ENCODE results near the gene CERS6. TPM values are rescaled to one million over a fixed set of nuclear protein-coding genes. Genes with fewer than 3 reads are reported as not detected.

The CERS6 gene
- total RNA-seq, 1 donor from 2014 or later, result 30.9 TPM

DNA sequence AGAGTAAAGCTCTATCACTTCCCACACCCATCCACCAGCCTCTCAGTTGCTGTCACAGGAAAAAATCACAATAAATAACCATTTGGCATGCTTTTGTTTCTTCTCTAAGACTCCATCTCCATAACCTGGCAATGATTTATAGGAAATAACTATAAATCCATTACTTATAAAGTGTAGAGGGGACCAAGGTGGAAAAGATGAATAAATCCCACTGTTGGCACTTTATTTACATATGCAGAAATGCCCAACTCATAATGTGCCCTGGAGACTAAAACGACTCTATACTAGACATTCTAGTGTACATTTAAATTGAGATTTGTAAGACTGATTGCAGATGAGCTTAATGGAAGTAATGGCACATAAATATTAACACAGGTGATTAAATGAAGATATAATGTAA is 338.9 kb downstream of the CERS6 start:
- Mint-ChIP-seq H3K4me3 (ENCODE audit: unreplicated experiment) (no peak overlapping the region), H3K4me1 (ENCODE audit: unreplicated experiment) (peaks cover 7% of the 10 kb centered on the region), H3K36me3 (ENCODE audit: unreplicated experiment) (peaks cover 2% of the 10 kb centered on the region), H3K9me3 (ENCODE audit: unreplicated experiment) (no peaks in the 10 kb centered on the region), H3K27ac (ENCODE audit: unreplicated experiment) (no peak overlapping the region), H3K27me3 (ENCODE audit: unreplicated experiment) (no peaks in the 10 kb centered on the region)
- no peak for DNase-seq (ENCODE audit: extremely low spot score, unreplicated experiment)
- TF ChIP-seq, protein P1, sequence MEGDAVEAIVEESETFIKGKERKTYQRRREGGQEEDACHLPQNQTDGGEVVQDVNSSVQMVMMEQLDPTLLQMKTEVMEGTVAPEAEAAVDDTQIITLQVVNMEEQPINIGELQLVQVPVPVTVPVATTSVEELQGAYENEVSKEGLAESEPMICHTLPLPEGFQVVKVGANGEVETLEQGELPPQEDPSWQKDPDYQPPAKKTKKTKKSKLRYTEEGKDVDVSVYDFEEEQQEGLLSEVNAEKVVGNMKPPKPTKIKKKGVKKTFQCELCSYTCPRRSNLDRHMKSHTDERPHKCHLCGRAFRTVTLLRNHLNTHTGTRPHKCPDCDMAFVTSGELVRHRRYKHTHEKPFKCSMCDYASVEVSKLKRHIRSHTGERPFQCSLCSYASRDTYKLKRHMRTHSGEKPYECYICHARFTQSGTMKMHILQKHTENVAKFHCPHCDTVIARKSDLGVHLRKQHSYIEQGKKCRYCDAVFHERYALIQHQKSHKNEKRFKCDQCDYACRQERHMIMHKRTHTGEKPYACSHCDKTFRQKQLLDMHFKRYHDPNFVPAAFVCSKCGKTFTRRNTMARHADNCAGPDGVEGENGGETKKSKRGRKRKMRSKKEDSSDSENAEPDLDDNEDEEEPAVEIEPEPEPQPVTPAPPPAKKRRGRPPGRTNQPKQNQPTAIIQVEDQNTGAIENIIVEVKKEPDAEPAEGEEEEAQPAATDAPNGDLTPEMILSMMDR (IDR thresholded peaks at IDR 0.05), result no peak

DNA sequence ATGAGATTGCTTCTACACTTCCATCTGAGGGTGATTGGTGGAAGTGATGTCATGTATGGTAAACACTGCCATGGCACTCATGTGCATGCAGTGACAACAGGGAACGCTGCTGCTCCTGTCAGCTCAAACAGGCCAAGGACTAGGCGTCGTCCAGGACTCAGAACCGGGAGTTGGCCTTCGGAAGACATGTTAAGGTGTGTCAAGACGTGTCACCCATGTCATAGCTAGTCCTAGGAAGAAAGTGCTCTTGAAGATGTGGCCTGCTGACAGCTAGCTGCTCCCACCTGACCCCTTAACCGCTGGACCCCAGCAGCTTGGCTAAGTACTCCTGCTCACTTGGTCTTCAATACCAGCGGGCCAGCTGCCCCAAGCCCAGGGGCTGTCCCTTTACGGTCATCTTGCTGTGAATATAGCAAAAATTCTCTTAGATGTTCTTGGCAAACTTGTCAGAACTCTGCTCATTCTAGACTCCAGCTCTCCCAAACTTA is 340.1 kb downstream of the CERS6 start:
- Mint-ChIP-seq H3K9me3 (ENCODE audit: unreplicated experiment) (no peaks in the 10 kb centered on the region), H3K4me3 (ENCODE audit: unreplicated experiment) (no peak overlapping the region), H3K27me3 (ENCODE audit: unreplicated experiment) (no peaks in the 10 kb centered on the region), H3K27ac (ENCODE audit: unreplicated experiment) (no peak overlapping the region), H3K36me3 (ENCODE audit: unreplicated experiment) (no peaks in the 10 kb centered on the region), H3K4me1 (ENCODE audit: unreplicated experiment) (peaks cover 7% of the 10 kb centered on the region)
- TF ChIP-seq, protein P1 (IDR thresholded peaks at IDR 0.05), result no peak
- no peak for DNase-seq (ENCODE audit: extremely low spot score, unreplicated experiment)

DNA sequence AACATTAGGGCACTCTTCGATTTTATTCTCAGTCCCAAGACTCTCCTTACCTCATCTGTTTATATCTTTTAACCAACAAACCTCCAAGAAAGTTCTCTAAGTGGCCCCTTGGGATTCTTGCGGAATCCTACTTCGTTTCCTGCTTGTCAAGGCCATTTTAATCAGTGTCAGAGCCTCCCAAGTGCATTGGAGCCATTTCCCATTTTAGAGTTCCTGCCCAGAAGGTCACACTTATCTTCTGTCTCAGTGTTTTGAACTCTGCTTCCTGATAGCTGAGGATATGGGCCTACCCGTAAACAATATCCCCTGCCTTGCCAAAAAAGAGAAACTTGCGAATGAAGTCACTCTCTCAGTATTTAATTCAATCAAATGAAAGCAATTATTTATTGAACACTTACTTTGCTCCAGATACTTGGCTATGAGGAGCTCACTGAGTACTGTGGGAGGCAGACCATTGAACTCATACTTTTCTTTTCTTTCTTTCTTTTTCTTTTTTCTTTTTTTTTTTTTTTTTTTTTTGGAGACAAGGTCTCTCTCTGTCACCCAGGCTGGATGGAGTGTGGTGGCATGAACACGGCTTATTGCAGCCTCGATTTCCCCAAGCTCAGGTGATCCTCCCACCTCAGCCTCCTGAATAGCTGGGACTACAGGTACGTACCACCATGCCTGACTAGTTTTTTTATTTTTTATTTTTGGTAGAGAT is 340.7 kb downstream of the CERS6 start:
- Mint-ChIP-seq H3K4me1 (ENCODE audit: unreplicated experiment) (peaks cover 7% of the 10 kb centered on the region), H3K36me3 (ENCODE audit: unreplicated experiment) (no peaks in the 10 kb centered on the region), H3K27ac (ENCODE audit: unreplicated experiment) (no peak overlapping the region), H3K9me3 (ENCODE audit: unreplicated experiment) (no peaks in the 10 kb centered on the region), H3K4me3 (ENCODE audit: unreplicated experiment) (no peak overlapping the region), H3K27me3 (ENCODE audit: unreplicated experiment) (no peaks in the 10 kb centered on the region)
- TF ChIP-seq, protein P1 (IDR thresholded peaks at IDR 0.05), result no peak
- no peak for DNase-seq (ENCODE audit: extremely low spot score, unreplicated experiment)

DNA sequence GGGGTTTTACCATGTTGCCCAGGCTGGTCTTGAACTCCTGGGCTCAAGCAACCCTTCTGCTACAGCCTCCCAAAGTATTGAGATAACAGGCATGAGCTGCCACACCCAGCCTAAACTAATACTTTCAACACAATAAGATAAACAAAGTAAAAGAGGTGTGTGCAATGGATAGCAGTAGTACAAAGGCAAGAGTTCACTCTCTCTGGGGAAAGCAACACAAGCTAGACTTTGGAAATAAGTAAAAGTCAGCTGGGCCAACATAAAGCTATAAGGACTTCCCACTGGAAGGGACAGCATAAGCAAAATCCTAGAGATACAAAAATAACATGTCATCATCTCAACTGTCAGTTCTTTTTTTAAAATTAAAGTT is 341.2 kb downstream of the CERS6 start:
- Mint-ChIP-seq H3K27me3 (ENCODE audit: unreplicated experiment) (no peaks in the 10 kb centered on the region), H3K27ac (ENCODE audit: unreplicated experiment) (no peak overlapping the region), H3K4me3 (ENCODE audit: unreplicated experiment) (no peak overlapping the region), H3K4me1 (ENCODE audit: unreplicated experiment) (peaks cover 7% of the 10 kb centered on the region), H3K9me3 (ENCODE audit: unreplicated experiment) (no peaks in the 10 kb centered on the region), H3K36me3 (ENCODE audit: unreplicated experiment) (no peaks in the 10 kb centered on the region)
- no peak for DNase-seq (ENCODE audit: extremely low spot score, unreplicated experiment)
- TF ChIP-seq, protein P1 (IDR thresholded peaks at IDR 0.05), result no peak

DNA sequence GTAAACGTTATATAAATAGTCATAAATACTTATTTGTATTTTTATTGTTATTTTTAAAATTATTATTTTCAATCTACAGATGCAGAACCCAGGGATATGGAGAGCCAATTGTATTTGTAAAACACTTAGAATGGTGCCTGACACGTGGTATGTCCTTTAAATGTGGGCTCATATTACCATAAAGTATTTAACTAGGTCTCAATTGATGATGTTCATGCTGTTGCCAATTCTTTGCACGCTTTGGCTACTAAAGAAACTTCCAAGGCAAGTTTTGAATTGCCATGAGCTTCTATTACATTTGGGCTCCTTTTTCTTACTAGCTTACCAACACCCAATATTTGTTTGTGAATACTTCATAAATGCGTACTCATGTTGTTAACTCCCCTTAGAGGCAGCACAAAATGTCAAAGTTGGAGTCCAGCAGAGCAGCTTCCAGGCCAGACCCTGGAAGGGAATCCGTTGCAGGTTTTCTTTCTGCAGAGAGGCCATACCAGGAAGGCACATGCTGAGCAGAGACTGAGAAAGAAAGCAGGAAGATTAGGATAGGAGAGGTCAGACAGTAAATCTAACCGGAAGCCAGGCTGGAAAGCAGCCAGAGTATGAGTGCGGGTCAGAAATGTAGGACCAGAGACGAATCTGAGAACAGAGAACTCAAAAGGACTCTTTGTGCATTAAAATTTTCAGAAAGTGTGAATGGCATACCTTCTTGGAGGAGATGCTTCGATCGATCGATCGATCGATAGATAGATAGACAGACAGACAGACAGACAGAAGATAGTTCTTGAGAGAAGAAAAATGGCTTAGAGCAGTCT is 342.2 kb downstream of the CERS6 start:
- H3K36me3 Mint-ChIP-seq (ENCODE audit: unreplicated experiment), result no peaks in the 10 kb centered on the region
- TF ChIP-seq, protein P1 (IDR thresholded peaks at IDR 0.05), result no peak
- H3K4me3 Mint-ChIP-seq (ENCODE audit: unreplicated experiment), result no peak overlapping the region
- no peaks in the 10 kb centered on the region for H3K27me3 Mint-ChIP-seq (ENCODE audit: unreplicated experiment)
- H3K4me1 Mint-ChIP-seq (ENCODE audit: unreplicated experiment), result peaks cover 12% of the 10 kb centered on the region
- no peak overlapping the region for H3K27ac Mint-ChIP-seq (ENCODE audit: unreplicated experiment)
- no peak for DNase-seq (ENCODE audit: extremely low spot score, unreplicated experiment)
- H3K9me3 Mint-ChIP-seq (ENCODE audit: unreplicated experiment), result no peaks in the 10 kb centered on the region
